ENCODE data around the gene KLHL20.

KLHL20 gene

GRCh38 chr1:173771560-173771959 lies 56.8 kb downstream of the KLHL20 start:
- Histone ChIP-seq H2BK12ac (ENCODE audit: low read length) (no peak overlapping the region), H3K79me2 (ENCODE audit: control insufficient read depth, insufficient read depth, low read length, poor library complexity) (no peaks in the 10 kb centered on the region), H3K18ac (ENCODE audit: low read length) (no peak overlapping the region), H2BK120ac (ENCODE audit: insufficient read depth, low read length, poor library complexity) (no peak overlapping the region), H3K4ac (ENCODE audit: low read depth, low read length) (no peak overlapping the region), H3K27ac (ENCODE audit: low read depth, low read length) (no peak overlapping the region), H2BK5ac (ENCODE audit: low read depth, low read length, poor library complexity) (no peak overlapping the region), H2AFZ (ENCODE audit: insufficient read depth, low read length, poor library complexity) (no peak overlapping the region), H3K9ac (ENCODE audit: low read length) (no peak overlapping the region), H4K91ac (ENCODE audit: low read depth, low read length) (no peak overlapping the region), H3K4me2 (ENCODE audit: low read length) (no peak overlapping the region), H3K36me3 (ENCODE audit: control insufficient read depth in 1 of 2, insufficient read depth in 2 of 2, low read length in 2 of 2) (peaks cover 0 to 2% of the 10 kb centered on the region in 2 experiments), H3K79me1 (ENCODE audit: low read length) (no peaks in the 10 kb centered on the region), H4K12ac (ENCODE audit: low read depth, low read length) (no peak overlapping the region), H4K8ac (ENCODE audit: low read depth, low read length) (no peak overlapping the region), H2AK5ac (ENCODE audit: low read length) (no peak overlapping the region), H3K4me3 (ENCODE audit: low read depth, low read length) (no peak overlapping the region), H3K14ac (ENCODE audit: low read length) (no peak overlapping the region), H3K23ac (ENCODE audit: low read length) (no peak overlapping the region), H3K27me3 (ENCODE audit: insufficient read depth, low read length) (no peaks in the 10 kb centered on the region), H3K9me3 (ENCODE audit: insufficient read depth, low read depth, low read length) (no peaks in the 10 kb centered on the region), H3K4me1 (ENCODE audit: control insufficient read depth in 1 of 2, insufficient read depth in 2 of 2, low read length in 2 of 2) (no peaks in the 10 kb centered on the region)
- no peak for DNase-seq
- no CpG with 5 or more reads among the region's 1 CpG for WGBS (ENCODE audit: extremely low coverage, insufficient coverage, insufficient read length)

GRCh38 chr1:173775578-173776226 lies 60.9 kb downstream of the KLHL20 start:
- no peak overlapping the region for H2BK5ac ChIP-seq (ENCODE audit: low read depth, low read length, poor library complexity)
- no peak overlapping the region for H4K8ac ChIP-seq (ENCODE audit: low read depth, low read length)
- H4K12ac ChIP-seq (ENCODE audit: low read depth, low read length), result no peak overlapping the region
- no peak overlapping the region for H3K18ac ChIP-seq (ENCODE audit: low read length)
- peaks cover under 1 to 2% of the 10 kb centered on the region in 2 experiments for H3K36me3 ChIP-seq (ENCODE audit: control insufficient read depth in 1 of 2, insufficient read depth in 2 of 2, low read length in 2 of 2)
- no peak overlapping the region for H3K4me3 ChIP-seq (ENCODE audit: low read depth, low read length)
- no CpG with 5 or more reads among the region's 5 CpGs for WGBS (ENCODE audit: extremely low coverage, insufficient coverage, insufficient read length)
- H3K4ac ChIP-seq (ENCODE audit: low read depth, low read length), result no peak overlapping the region
- no peaks in the 10 kb centered on the region for H3K27me3 ChIP-seq (ENCODE audit: insufficient read depth, low read length)
- no peak overlapping the region for H3K4me2 ChIP-seq (ENCODE audit: low read length)
- H3K23ac ChIP-seq (ENCODE audit: low read length), result no peak overlapping the region
- H3K4me1 ChIP-seq (ENCODE audit: control insufficient read depth in 1 of 2, insufficient read depth in 2 of 2, low read length in 2 of 2), result no peaks in the 10 kb centered on the region
- H2AFZ ChIP-seq (ENCODE audit: insufficient read depth, low read length, poor library complexity), result no peak overlapping the region
- no peaks in the 10 kb centered on the region for H3K79me1 ChIP-seq (ENCODE audit: low read length)
- no peak overlapping the region for H3K14ac ChIP-seq (ENCODE audit: low read length)
- no peak overlapping the region for H2AK5ac ChIP-seq (ENCODE audit: low read length)
- no peak overlapping the region for H3K27ac ChIP-seq (ENCODE audit: low read depth, low read length)
- no peaks in the 10 kb centered on the region for H3K79me2 ChIP-seq (ENCODE audit: control insufficient read depth, insufficient read depth, low read length, poor library complexity)
- H4K91ac ChIP-seq (ENCODE audit: low read depth, low read length), result no peak overlapping the region
- H2BK120ac ChIP-seq (ENCODE audit: insufficient read depth, low read length, poor library complexity), result no peak overlapping the region
- DNase-seq, result no peak
- no peaks in the 10 kb centered on the region for H3K9me3 ChIP-seq (ENCODE audit: insufficient read depth, low read depth, low read length)
- H3K9ac ChIP-seq (ENCODE audit: low read length), result no peak overlapping the region
- H2BK12ac ChIP-seq (ENCODE audit: low read length), result no peak overlapping the region

GRCh38 chr1:173779936-173780335 lies 65.2 kb downstream of the KLHL20 start:
- DNase-seq, result no peak
- Histone ChIP-seq H3K9ac (ENCODE audit: low read length) (no peak overlapping the region), H3K79me2 (ENCODE audit: control insufficient read depth, insufficient read depth, low read length, poor library complexity) (no peaks in the 10 kb centered on the region)

GRCh38 chr1:173784997-173785396 lies 70.2 kb downstream of the KLHL20 start:
- no peak overlapping the region for H4K8ac ChIP-seq (ENCODE audit: low read depth, low read length)
- no peak overlapping the region for H4K12ac ChIP-seq (ENCODE audit: low read depth, low read length)
- no peak overlapping the region for H3K4ac ChIP-seq (ENCODE audit: low read depth, low read length)
- no peak overlapping the region for H3K14ac ChIP-seq (ENCODE audit: low read length)
- H3K4me3 ChIP-seq (ENCODE audit: low read depth, low read length), result no peak overlapping the region
- no peaks in the 10 kb centered on the region for H3K4me1 ChIP-seq (ENCODE audit: control insufficient read depth in 1 of 2, insufficient read depth in 2 of 2, low read length in 2 of 2)
- no peaks in the 10 kb centered on the region for H3K79me1 ChIP-seq (ENCODE audit: low read length)
- no peaks in the 10 kb centered on the region for H3K27me3 ChIP-seq (ENCODE audit: insufficient read depth, low read length)
- no peak overlapping the region for H3K18ac ChIP-seq (ENCODE audit: low read length)
- no peak overlapping the region for H2BK12ac ChIP-seq (ENCODE audit: low read length)
- no peak overlapping the region for H3K4me2 ChIP-seq (ENCODE audit: low read length)
- H2BK120ac ChIP-seq (ENCODE audit: insufficient read depth, low read length, poor library complexity), result no peak overlapping the region
- no peak overlapping the region for H2AFZ ChIP-seq (ENCODE audit: insufficient read depth, low read length, poor library complexity)
- H4K91ac ChIP-seq (ENCODE audit: low read depth, low read length), result no peak overlapping the region
- no peak overlapping the region for H2AK5ac ChIP-seq (ENCODE audit: low read length)
- no peaks in the 10 kb centered on the region for H3K9me3 ChIP-seq (ENCODE audit: insufficient read depth, low read depth, low read length)
- no CpG with 5 or more reads among the region's 7 CpGs for WGBS (ENCODE audit: extremely low coverage, insufficient coverage, insufficient read length)
- H3K27ac ChIP-seq (ENCODE audit: low read depth, low read length), result no peak overlapping the region
- DNase-seq, result no peak
- H3K79me2 ChIP-seq (ENCODE audit: control insufficient read depth, insufficient read depth, low read length, poor library complexity), result no peaks in the 10 kb centered on the region
- H3K36me3 ChIP-seq (ENCODE audit: control insufficient read depth in 1 of 2, insufficient read depth in 2 of 2, low read length in 2 of 2), result peaks cover 4% of the 10 kb centered on the region in 2 experiments
- no peak overlapping the region for H2BK5ac ChIP-seq (ENCODE audit: low read depth, low read length, poor library complexity)
- H3K9ac ChIP-seq (ENCODE audit: low read length), result no peak overlapping the region
- no peak overlapping the region for H3K23ac ChIP-seq (ENCODE audit: low read length)

More at GRCh38 chr1:173779936-173780335, 65.2 kb downstream of the KLHL20 start:
- H4K12ac ChIP-seq (ENCODE audit: low read depth, low read length), result no peak overlapping the region
- H3K27me3 ChIP-seq (ENCODE audit: insufficient read depth, low read length), result no peaks in the 10 kb centered on the region
- H3K9me3 ChIP-seq (ENCODE audit: insufficient read depth, low read depth, low read length), result no peaks in the 10 kb centered on the region
- H3K4me3 ChIP-seq (ENCODE audit: low read depth, low read length), result no peak overlapping the region
- H2AK5ac ChIP-seq (ENCODE audit: low read length), result no peak overlapping the region
- H3K14ac ChIP-seq (ENCODE audit: low read length), result no peak overlapping the region
- H3K4ac ChIP-seq (ENCODE audit: low read depth, low read length), result no peak overlapping the region
- no peak overlapping the region for H3K27ac ChIP-seq (ENCODE audit: low read depth, low read length)
- no peaks in the 10 kb centered on the region for H3K4me1 ChIP-seq (ENCODE audit: control insufficient read depth in 1 of 2, insufficient read depth in 2 of 2, low read length in 2 of 2)
- no peak overlapping the region for H2BK120ac ChIP-seq (ENCODE audit: insufficient read depth, low read length, poor library complexity)
- H3K18ac ChIP-seq (ENCODE audit: low read length), result no peak overlapping the region
- H4K91ac ChIP-seq (ENCODE audit: low read depth, low read length), result no peak overlapping the region
- H4K8ac ChIP-seq (ENCODE audit: low read depth, low read length), result no peak overlapping the region
- H2BK12ac ChIP-seq (ENCODE audit: low read length), result no peak overlapping the region
- no peak overlapping the region for H2AFZ ChIP-seq (ENCODE audit: insufficient read depth, low read length, poor library complexity)
- no peaks in the 10 kb centered on the region for H3K79me1 ChIP-seq (ENCODE audit: low read length)
- WGBS (ENCODE audit: extremely low coverage, insufficient coverage, insufficient read length), result no CpG with 5 or more reads among the region's 4 CpGs
- peaks cover 4 to 6% of the 10 kb centered on the region in 2 experiments for H3K36me3 ChIP-seq (ENCODE audit: control insufficient read depth in 1 of 2, insufficient read depth in 2 of 2, low read length in 2 of 2)
- H3K23ac ChIP-seq (ENCODE audit: low read length), result no peak overlapping the region
- no peak overlapping the region for H3K4me2 ChIP-seq (ENCODE audit: low read length)
- H2BK5ac ChIP-seq (ENCODE audit: low read depth, low read length, poor library complexity), result no peak overlapping the region
